Measurements from ENCODE around the gene TMX1. TPM values are rescaled to one million over a fixed set of nuclear protein-coding genes. Genes with fewer than 3 reads are reported as not detected.

The TMX1 gene
- total RNA-seq, 1 experiment from 2014 or later: 46.2 TPM

GRCh38 chr14:51282517-51282916 lies 42.5 kb downstream of the TMX1 start:
- no peak overlapping the region for H3K4me2 ChIP-seq (ENCODE audit: low read length)
- H2AFZ ChIP-seq (ENCODE audit: low read depth, low read length, poor library complexity, severe bottlenecking): no peak overlapping the region
- H3K9ac ChIP-seq (ENCODE audit: low read length): no peak overlapping the region
- no TSS peak for BruUV-seq (replicated peaks)
- H3K36me3 ChIP-seq (ENCODE audit: control insufficient read depth in 1 of 2, insufficient read depth in 2 of 2, low read length in 2 of 2): peaks cover 0 to 11% of the 10 kb centered on the region in 2 experiments; a peak in 1 of 4 replicates
- ChIA-PET POLR2A (no interaction called here), CTCF (interaction anchor here (1.4 to 3.3 kb wide), 4 partner anchors 370 to 497 kb away, joined by 3 to 22 read pairs (median 12); no protein-coding TSS in a partner anchor), RAD21 (ENCODE audit: low non-redundant PET in 1 of 2, low total read pairs in 2 of 2, uncharacterized antibody in 2 of 2, unreplicated experiment in 2 of 2) (no interaction called here)
- no peak for TF ChIP-seq SRF (IDR thresholded peaks at IDR 0.05; ENCODE audit: low read depth)
- no peak for TF ChIP-seq REST (IDR thresholded peaks at IDR 0.05; ENCODE audit: low read depth)
- no peak for TF ChIP-seq FOSL1 (IDR thresholded peaks at IDR 0.05; ENCODE audit: low read depth)
- no peak for TF ChIP-seq ZFX (IDR thresholded peaks at IDR 0.05)
- no peak for TF ChIP-seq YY1 (IDR thresholded peaks at IDR 0.05; ENCODE audit: extremely low read depth, insufficient replicate concordance, low read depth, low read length)
- no peak for TF ChIP-seq ATF3 (IDR thresholded peaks at IDR 0.05)
- no peak for TF ChIP-seq EGR1 (IDR thresholded peaks at IDR 0.05; ENCODE audit: low read depth)
- TF ChIP-seq CTCF (IDR thresholded peaks at IDR 0.05 in 2 of 3, conservative IDR thresholded peaks at IDR 0.05 in 1 of 3; ENCODE audit: borderline replicate concordance in 1 of 3, insufficient read depth in 1 of 3, low read depth in 2 of 3, low read length in 2 of 3): no peak
- no peak for TF ChIP-seq EZH2 (IDR thresholded peaks at IDR 0.05)
- TF ChIP-seq CBX3 (IDR thresholded peaks at IDR 0.05; ENCODE audit: low read depth): no peak
- no peak for TF ChIP-seq CEBPB (IDR thresholded peaks at IDR 0.05; ENCODE audit: low read depth)
- no peak for TF ChIP-seq TCF7L2 (IDR thresholded peaks at IDR 0.05; ENCODE audit: borderline replicate concordance, extremely low read depth, insufficient read depth, insufficient read length)
- no peak for TF ChIP-seq ZNF274 (IDR thresholded peaks at IDR 0.05; ENCODE audit: low read depth, low read length)
- H3K4me1 ChIP-seq (ENCODE audit: control insufficient read depth in 1 of 2, insufficient read depth in 2 of 2, low read length in 2 of 2): no peaks in the 10 kb centered on the region
- H3K79me2 ChIP-seq (ENCODE audit: insufficient read depth, low read length): peaks cover 12% of the 10 kb centered on the region; the same call in 1 of the 2 replicates
- H3K9me2 ChIP-seq (ENCODE audit: insufficient read depth): no peaks in the 10 kb centered on the region
- H3K4me3 ChIP-seq (replicated peaks in 1 of 2; ENCODE audit: low read depth in 1 of 2, low read length in 2 of 2): no peak overlapping the region
- H3K27ac ChIP-seq (ENCODE audit: low read depth, low read length): no peak overlapping the region
- no peaks in the 10 kb centered on the region for H3K27me3 ChIP-seq (ENCODE audit: insufficient read depth, low read length)
- no peak for DNase-seq (ENCODE audit: low read depth, low spot score)
- H4K20me1 ChIP-seq (ENCODE audit: insufficient read depth): peaks cover 7% of the 10 kb centered on the region; the same call in 1 of the 2 replicates
- no peaks in the 10 kb centered on the region for H3K9me3 ChIP-seq (ENCODE audit: control insufficient read depth in 1 of 2, insufficient read depth in 1 of 2, low read depth in 1 of 2, low read length in 2 of 2)
- ATAC-seq: no peak
- intact Hi-C loops (cut with micrococcal nuclease): loop anchor here (2.0 to 10.0 kb wide), 2 partner anchors 696 to 852 kb away; no protein-coding TSS in a partner anchor
